Lung (tissue), 12 donors: ENCODE data around the gene TP73. TPM values are rescaled to one million over a fixed set of nuclear protein-coding genes. Genes with fewer than 3 reads are reported as not detected.

Source experiments
- ATAC-seq: fragments of 200-7000 bp; cut with Tn5 transposase; one replicate; pipeline ENCODE4 v1.9.1; 2020; ENCODE audit warnings: moderate number of reproducible peaks; ENCODE audit not compliant: insufficient read depth, low FRiP score
- DNase-seq, 3 donors: peaks; one replicate each; pipeline ENCODE4 v3.0.0-alpha.2; 2013 to 2017
- H3K27ac ChIP-seq, 2 donors: one replicate each; pipeline ENCODE4 v1.5.1; 2013; ENCODE audit warnings: mild to moderate bottlenecking in 2 of 2, moderate library complexity in 2 of 2, control low read depth in 1 of 2, inconsistent platforms in 1 of 2, low read depth in 1 of 2, low read length in 1 of 2
- H3K27me3 ChIP-seq, 3 donors: one replicate each; pipeline ENCODE4 v1.5.1; 2013; ENCODE audit warnings: low read length in 2 of 3; ENCODE audit not compliant: control insufficient read depth in 3 of 3, insufficient read depth in 3 of 3
- H3K36me3 ChIP-seq, 4 donors: one replicate each; pipeline ENCODE4 v1.5.1; 2013; ENCODE audit warnings: low read length in 4 of 4, mild to moderate bottlenecking in 1 of 4, moderate library complexity in 1 of 4; ENCODE audit not compliant: control insufficient read depth in 4 of 4, insufficient read depth in 4 of 4
- H3K4me1 ChIP-seq, 5 donors: one replicate each; pipeline ENCODE4 v1.5.1; 2013; ENCODE audit warnings: low read length in 5 of 5, mild to moderate bottlenecking in 2 of 5, moderate library complexity in 1 of 5; ENCODE audit not compliant: control insufficient read depth in 5 of 5, insufficient read depth in 5 of 5
- H3K4me3 ChIP-seq: one replicate; pipeline ENCODE4 v1.5.1; 2013; ENCODE audit warnings: mild to moderate bottlenecking, control low read depth, moderate library complexity
- H3K9ac ChIP-seq, 2 donors: one replicate each; pipeline ENCODE4 v1.5.1; 2013; ENCODE audit warnings: low read length in 2 of 2, control low read depth in 1 of 2; ENCODE audit not compliant: insufficient read depth in 1 of 2
- H3K9me3 ChIP-seq, 4 donors: one replicate each; pipeline ENCODE4 v1.5.1; 2013; ENCODE audit warnings: low read length in 3 of 4, mild to moderate bottlenecking in 1 of 4, moderate library complexity in 1 of 4; ENCODE audit not compliant: control insufficient read depth in 4 of 4, insufficient read depth in 3 of 4
- WGBS, 2 donors: extraction: QIAGEN DNeasy Blood & Tissue Kit; methylation state at CpG; one replicate each; pipeline ENCODE4 v1.1.7; 2013; 5-methylcytosine and 5-hydroxymethylcytosine counted together
- polyA plus RNA-seq, 2 donors: library from polyadenylated mRNA; stranded (reverse); fragments of 200-250 nt; gene quantifications; one replicate each; pipeline ENCODE4 v1.2.1, GENCODE V29; 2013
- total RNA-seq, 2 donors: library from RNA; depleted of rRNA in 1 of 2; stranded (reverse); fragments of >200 nt in 1 of 2; gene quantifications; one replicate each; pipeline ENCODE4 v1.2.1, GENCODE V29; 2014 to 2021
- TF ChIP-seq, protein P1 (sequence below): IDR thresholded peaks from 2 replicates; pipeline ENCODE4 v1.5.1; 2012; ENCODE audit warnings: mild to moderate bottlenecking; ENCODE audit errors: control extremely low read depth, extremely low read depth
- donor health status: control.
- donor health status: control.
- donor health status: Bipolar disorder and iron deficiency.
- donor health status: healthy.
- donor health status: DM: yes; HTN: yes; CAD: no.

TP73 gene
- total and polyA plus RNA-seq, 4 donors: 1.7 to 12.3 (median 2.2) TPM

GRCh38 chr1:3735027-3735681 is 82.8 kb downstream of the TP73 start:
- Histone ChIP-seq H3K36me3 (peaks cover 4 to 32% (median 12%) of the 10 kb centered on the region in 4 donors), H3K4me3 (no peak overlapping the region), H3K27me3 (no peaks in the 10 kb centered on the region), H3K4me1 (peaks cover 0 to 6% (median 0%) of the 10 kb centered on the region in 5 donors), H3K9me3 (no peaks in the 10 kb centered on the region), H3K9ac (no peak overlapping the region), H3K27ac (no peak overlapping the region)
- ATAC-seq: no peak
- no peak for DNase-seq
- 88 to 90% methylated on average over 12 of the region's 12 CpGs for WGBS, 2 donors
- TF ChIP-seq, protein P1, sequence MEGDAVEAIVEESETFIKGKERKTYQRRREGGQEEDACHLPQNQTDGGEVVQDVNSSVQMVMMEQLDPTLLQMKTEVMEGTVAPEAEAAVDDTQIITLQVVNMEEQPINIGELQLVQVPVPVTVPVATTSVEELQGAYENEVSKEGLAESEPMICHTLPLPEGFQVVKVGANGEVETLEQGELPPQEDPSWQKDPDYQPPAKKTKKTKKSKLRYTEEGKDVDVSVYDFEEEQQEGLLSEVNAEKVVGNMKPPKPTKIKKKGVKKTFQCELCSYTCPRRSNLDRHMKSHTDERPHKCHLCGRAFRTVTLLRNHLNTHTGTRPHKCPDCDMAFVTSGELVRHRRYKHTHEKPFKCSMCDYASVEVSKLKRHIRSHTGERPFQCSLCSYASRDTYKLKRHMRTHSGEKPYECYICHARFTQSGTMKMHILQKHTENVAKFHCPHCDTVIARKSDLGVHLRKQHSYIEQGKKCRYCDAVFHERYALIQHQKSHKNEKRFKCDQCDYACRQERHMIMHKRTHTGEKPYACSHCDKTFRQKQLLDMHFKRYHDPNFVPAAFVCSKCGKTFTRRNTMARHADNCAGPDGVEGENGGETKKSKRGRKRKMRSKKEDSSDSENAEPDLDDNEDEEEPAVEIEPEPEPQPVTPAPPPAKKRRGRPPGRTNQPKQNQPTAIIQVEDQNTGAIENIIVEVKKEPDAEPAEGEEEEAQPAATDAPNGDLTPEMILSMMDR: no peak

DNA sequence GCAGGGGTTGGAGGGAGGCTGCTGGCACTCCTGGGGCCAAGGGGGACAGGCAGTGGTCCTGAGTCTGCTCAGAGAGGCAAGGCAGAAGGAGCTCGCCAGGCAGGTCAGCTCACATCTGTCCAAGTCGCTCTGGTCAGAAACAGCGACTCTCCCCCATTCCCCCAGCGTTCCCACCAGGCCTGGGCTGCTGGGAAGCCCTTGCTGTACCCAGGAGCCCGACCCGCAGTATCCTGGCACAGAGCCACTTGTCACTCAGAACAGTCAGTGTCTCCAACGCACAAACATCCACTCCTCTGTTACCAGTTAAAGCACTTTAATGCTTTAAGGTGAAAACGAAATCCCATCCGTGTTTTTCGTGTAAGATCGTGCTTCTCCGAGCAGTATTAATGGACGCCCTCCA is 83.4 kb downstream of the TP73 start:
- Histone ChIP-seq H3K36me3 (peaks cover 4 to 33% (median 15%) of the 10 kb centered on the region in 4 donors), H3K4me1 (peaks cover 0 to 6% (median 0%) of the 10 kb centered on the region in 5 donors), H3K27ac (no peak overlapping the region), H3K9me3 (no peaks in the 10 kb centered on the region), H3K9ac (no peak overlapping the region), H3K27me3 (no peaks in the 10 kb centered on the region), H3K4me3 (no peak overlapping the region)
- TF ChIP-seq, protein P1: no peak
- no peak for ATAC-seq
- 88 to 91% methylated on average over 13 of the region's 13 CpGs for WGBS, 2 donors
- no peak for DNase-seq

GRCh38 chr1:3736131-3736561 is 83.8 kb downstream of the TP73 start:
- Histone ChIP-seq H3K36me3 (peaks cover 4 to 34% (median 15%) of the 10 kb centered on the region in 4 donors), H3K9ac (no peak overlapping the region), H3K27me3 (no peaks in the 10 kb centered on the region), H3K4me1 (peaks cover 0 to 6% (median 0%) of the 10 kb centered on the region in 5 donors), H3K9me3 (no peaks in the 10 kb centered on the region), H3K27ac (no peak overlapping the region), H3K4me3 (no peak overlapping the region)
- DNase-seq (no peak), ATAC-seq (no peak)
- 91 to 92% methylated on average over 13 of the region's 13 CpGs for WGBS, 2 donors
- TF ChIP-seq, protein P1: no peak
